Mesenchymal stem cell (in vitro differentiated cells and primary cell): ENCODE results near the gene TEC.
"Not testable (repeated sequence)": the region's sequence is repeated elsewhere in the genome, so short reads cannot be mapped to it uniquely, and the experiment has no call there.

ENCODE experiments used
- DNase-seq: peaks from one replicate; pipeline ENCODE4 v3.0.0-alpha.2; 2013
- H2AFZ ChIP-seq: one replicate; pipeline ENCODE4 v1.6.1; 2013; ENCODE audit warnings: low read depth, mild to moderate bottlenecking, control low read depth, inconsistent platforms, low read length, moderate library complexity
- H2AK5ac ChIP-seq: 2 replicates; pipeline ENCODE4 v1.6.1; 2013; ENCODE audit warnings: low read length, moderate library complexity, mild to moderate bottlenecking, inconsistent platforms; ENCODE audit not compliant: severe bottlenecking
- H2BK120ac ChIP-seq: one replicate; pipeline ENCODE4 v1.6.1; 2013; ENCODE audit warnings: low read depth, mild to moderate bottlenecking, inconsistent platforms, low read length, moderate library complexity
- H2BK12ac ChIP-seq, 2 experiments: one replicate each; pipeline ENCODE4 v1.6.1; 2013; ENCODE audit warnings: inconsistent platforms in 2 of 2, low read length in 2 of 2, mild to moderate bottlenecking in 2 of 2, moderate library complexity in 2 of 2, control low read depth in 1 of 2
- H2BK15ac ChIP-seq: one replicate; pipeline ENCODE4 v1.6.1; 2013; ENCODE audit warnings: mild to moderate bottlenecking, low read depth, inconsistent platforms; ENCODE audit not compliant: poor library complexity, severe bottlenecking
- H2BK5ac ChIP-seq: 2 replicates; pipeline ENCODE4 v1.6.1; 2013; ENCODE audit warnings: low read depth, mild to moderate bottlenecking, low read length, control low read depth, inconsistent platforms; ENCODE audit not compliant: poor library complexity, severe bottlenecking
- H3K14ac ChIP-seq, 2 experiments: one replicate each; pipeline ENCODE4 v1.6.1; 2013; ENCODE audit warnings: inconsistent platforms in 2 of 2, low read length in 2 of 2, control low read depth in 1 of 2, mild to moderate bottlenecking in 1 of 2, moderate library complexity in 1 of 2
- H3K18ac ChIP-seq, 2 experiments: one replicate each; pipeline ENCODE4 v1.6.1; 2013; ENCODE audit warnings: inconsistent platforms in 2 of 2, low read length in 2 of 2, control low read depth in 1 of 2, low read depth in 1 of 2, mild to moderate bottlenecking in 1 of 2
- H3K23ac ChIP-seq, 2 experiments: one replicate each; pipeline ENCODE4 v1.6.1; 2013; ENCODE audit warnings: inconsistent platforms in 2 of 2, low read length in 2 of 2, mild to moderate bottlenecking in 2 of 2, moderate library complexity in 2 of 2, control low read depth in 1 of 2
- H3K27ac ChIP-seq: 2 replicates; pipeline ENCODE4 v1.5.1; 2013; ENCODE audit warnings: mild to moderate bottlenecking, moderate library complexity, low read length, control low read depth, inconsistent platforms; ENCODE audit not compliant: poor library complexity, severe bottlenecking
- H3K27me3 ChIP-seq, 2 experiments: 2 replicates each; pipeline versions ENCODE4 v1.6.1 to v1.7.0; 2013; ENCODE audit warnings: low read length in 2 of 2, mild to moderate bottlenecking in 2 of 2, moderate library complexity in 2 of 2, control low read depth in 1 of 2, inconsistent platforms in 1 of 2; ENCODE audit not compliant: control insufficient read depth in 1 of 2, insufficient read depth in 1 of 2
- H3K36me3 ChIP-seq, 2 experiments: 2 replicates each; pipeline versions ENCODE4 v1.6.1 to v1.7.0; 2013; ENCODE audit warnings: low read length in 2 of 2, control low read depth in 1 of 2, inconsistent platforms in 1 of 2, low read depth in 1 of 2, mild to moderate bottlenecking in 1 of 2; ENCODE audit not compliant: insufficient read depth in 2 of 2, control insufficient read depth in 1 of 2
- H3K4ac ChIP-seq, 2 experiments: one replicate each; pipeline ENCODE4 v1.6.1; 2013; ENCODE audit warnings: inconsistent platforms in 2 of 2, low read length in 2 of 2, mild to moderate bottlenecking in 2 of 2, moderate library complexity in 2 of 2, control low read depth in 1 of 2, low read depth in 1 of 2
- H3K4me1 ChIP-seq: 2 replicates; pipeline ENCODE4 v1.6.1; 2013; ENCODE audit warnings: low read depth, low read length, control low read depth; ENCODE audit not compliant: control insufficient read depth, insufficient read depth
- H3K4me2 ChIP-seq: 2 replicates; pipeline ENCODE4 v1.6.1; 2013; ENCODE audit warnings: low read length, mild to moderate bottlenecking, inconsistent platforms; ENCODE audit not compliant: poor library complexity, severe bottlenecking
- H3K4me3 ChIP-seq, 2 experiments: 2 replicates each; pipeline versions ENCODE4 v1.5.1 to v1.7.0; 2013; ENCODE audit warnings: low read length in 2 of 2, mild to moderate bottlenecking in 2 of 2, control low read depth in 1 of 2, low read depth in 1 of 2; ENCODE audit not compliant: insufficient read depth in 1 of 2
- H3K79me1 ChIP-seq: replicated peaks from 2 replicates; pipeline ENCODE4 v1.6.1; 2013; ENCODE audit warnings: mild to moderate bottlenecking, control low read depth, low read length, inconsistent platforms; ENCODE audit not compliant: poor library complexity, severe bottlenecking
- H3K9ac ChIP-seq: 2 replicates; pipeline ENCODE4 v1.7.0; 2013; ENCODE audit warnings: mild to moderate bottlenecking, low read length, moderate library complexity
- H3K9me3 ChIP-seq: 2 replicates; pipeline ENCODE4 v1.7.0; 2013; ENCODE audit warnings: mild to moderate bottlenecking, low read length; ENCODE audit not compliant: control insufficient read depth
- H4K8ac ChIP-seq: one replicate; pipeline ENCODE4 v1.6.1; 2013; ENCODE audit warnings: inconsistent platforms, mild to moderate bottlenecking, low read length, moderate library complexity
- H4K91ac ChIP-seq: one replicate; pipeline ENCODE4 v1.6.1; 2013; ENCODE audit warnings: mild to moderate bottlenecking, low read length, inconsistent platforms
- WGBS: methylation state at CpG from one replicate; pipeline ENCODE4 v1.1.7; 2013; ENCODE audit warnings: mixed read lengths; 5-methylcytosine and 5-hydroxymethylcytosine counted together

The TEC gene

DNA sequence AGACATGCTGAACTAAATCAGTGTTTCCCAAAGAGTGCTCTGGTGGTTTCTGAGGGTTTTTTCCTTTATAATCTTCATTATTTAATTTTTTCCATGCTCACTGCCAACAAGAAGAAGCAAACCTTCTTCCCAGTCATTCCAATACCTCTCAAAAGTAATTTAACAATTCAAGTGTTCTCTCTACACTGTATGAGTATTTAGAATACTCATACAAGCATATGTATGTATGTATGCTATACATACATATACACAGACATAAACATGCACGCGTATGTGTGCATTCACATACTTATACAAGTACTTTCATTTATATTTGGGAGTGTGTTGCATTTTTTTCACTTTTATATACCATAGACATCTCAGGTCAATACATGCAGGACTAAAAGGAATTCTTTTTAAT lies 81.2 kb downstream of the TEC start:
- DNase-seq: no peak
- Histone ChIP-seq H2BK12ac (no peak overlapping the region), H3K9me3 (no peaks in the 10 kb centered on the region), H3K23ac (no peak overlapping the region), H3K4ac (no peak overlapping the region), H4K91ac (no peak overlapping the region), H3K14ac (no peak overlapping the region), H2BK15ac (no peak overlapping the region), H4K8ac (no peak overlapping the region), H3K4me3 (no peak overlapping the region), H3K4me2 (no peak overlapping the region), H3K4me1 (peaks cover 4% of the 10 kb centered on the region), H2AFZ (no peak overlapping the region), H3K27ac (no peak overlapping the region), H2AK5ac (no peak overlapping the region), H3K9ac (no peak overlapping the region), H2BK5ac (no peak overlapping the region), H3K79me1 (peaks cover 8% of the 10 kb centered on the region), H3K27me3 (no peaks in the 10 kb centered on the region), H3K18ac (no peak overlapping the region), H2BK120ac (no peak overlapping the region), H3K36me3 (no peaks in the 10 kb centered on the region)
- WGBS: no CpG with 5 or more reads among the region's 2 CpGs

DNA sequence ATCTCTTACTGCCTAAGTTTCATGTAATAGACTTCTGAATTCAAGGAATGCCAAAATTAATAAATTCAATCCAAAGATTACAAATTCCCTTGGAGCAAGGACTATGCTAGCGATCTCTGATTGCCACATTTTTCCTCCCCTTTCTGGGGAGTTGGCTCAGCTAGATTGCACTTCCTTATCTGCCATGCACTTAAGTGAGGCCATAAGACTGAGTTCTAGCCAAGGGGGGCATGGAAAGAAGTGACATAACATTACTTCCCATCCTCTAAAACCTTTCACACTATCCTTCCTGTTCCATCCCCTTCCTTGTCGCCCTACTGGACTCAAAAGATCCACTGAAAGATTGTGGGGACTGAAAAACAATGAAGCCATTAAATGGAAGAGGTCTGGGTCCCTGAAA lies 81.8 kb downstream of the TEC start:
- H2BK120ac ChIP-seq: no peak overlapping the region
- no peak for DNase-seq
- H3K4me2 ChIP-seq: no peak overlapping the region
- no peaks in the 10 kb centered on the region for H3K36me3 ChIP-seq
- H2BK15ac ChIP-seq: no peak overlapping the region
- H3K79me1 ChIP-seq: peaks cover 11% of the 10 kb centered on the region
- no peak overlapping the region for H3K4ac ChIP-seq
- no peak overlapping the region for H3K14ac ChIP-seq
- no peak overlapping the region for H3K18ac ChIP-seq
- no peak overlapping the region for H3K9ac ChIP-seq
- no peak overlapping the region for H3K23ac ChIP-seq
- H2BK12ac ChIP-seq: no peak overlapping the region
- H4K91ac ChIP-seq: no peak overlapping the region
- H3K27me3 ChIP-seq: no peaks in the 10 kb centered on the region
- H3K27ac ChIP-seq: no peak overlapping the region
- no peak overlapping the region for H3K4me3 ChIP-seq
- H2BK5ac ChIP-seq: no peak overlapping the region
- H3K9me3 ChIP-seq: no peaks in the 10 kb centered on the region
- no peak overlapping the region for H2AFZ ChIP-seq
- WGBS: 35% methylated on average over 2 of the region's 2 CpGs
- H3K4me1 ChIP-seq: peaks cover 4% of the 10 kb centered on the region
- no peak overlapping the region for H4K8ac ChIP-seq
- H2AK5ac ChIP-seq: no peak overlapping the region

DNA sequence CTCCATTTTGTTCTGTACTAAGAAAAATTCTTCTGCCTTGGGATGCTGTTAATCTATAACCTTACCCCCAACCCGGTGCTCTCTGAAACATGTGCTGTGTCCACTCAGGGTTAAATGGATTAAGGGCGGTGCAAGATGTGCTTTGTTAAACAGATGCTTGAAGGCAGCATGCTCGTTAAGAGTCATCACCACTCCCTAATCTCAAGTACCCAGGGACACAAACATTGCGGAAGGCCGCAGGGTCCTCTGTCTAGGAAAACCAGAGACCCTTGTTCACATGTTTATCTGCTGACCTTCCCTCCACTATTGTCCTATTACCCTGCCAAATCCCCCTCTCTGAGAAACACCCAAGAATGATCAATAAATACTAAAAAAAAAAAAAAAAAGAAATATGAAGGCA lies 82.6 kb downstream of the TEC start:
- H2BK5ac ChIP-seq, H4K91ac ChIP-seq, H3K27ac ChIP-seq, H3K18ac ChIP-seq, H3K27me3 ChIP-seq, H3K23ac ChIP-seq, H3K4me1 ChIP-seq, H2BK12ac ChIP-seq, H2BK15ac ChIP-seq, H2AFZ ChIP-seq, H3K4me3 ChIP-seq, H2BK120ac ChIP-seq, H4K8ac ChIP-seq, H3K36me3 ChIP-seq, H3K9ac ChIP-seq, H2AK5ac ChIP-seq, H3K4me2 ChIP-seq, H3K4ac ChIP-seq, DNase-seq, H3K9me3 ChIP-seq, H3K14ac ChIP-seq: not testable (repeated sequence)
- H3K79me1 ChIP-seq: peaks cover 10% of the 10 kb centered on the region
- 43% methylated on average over 2 of the region's 5 CpGs for WGBS

DNA sequence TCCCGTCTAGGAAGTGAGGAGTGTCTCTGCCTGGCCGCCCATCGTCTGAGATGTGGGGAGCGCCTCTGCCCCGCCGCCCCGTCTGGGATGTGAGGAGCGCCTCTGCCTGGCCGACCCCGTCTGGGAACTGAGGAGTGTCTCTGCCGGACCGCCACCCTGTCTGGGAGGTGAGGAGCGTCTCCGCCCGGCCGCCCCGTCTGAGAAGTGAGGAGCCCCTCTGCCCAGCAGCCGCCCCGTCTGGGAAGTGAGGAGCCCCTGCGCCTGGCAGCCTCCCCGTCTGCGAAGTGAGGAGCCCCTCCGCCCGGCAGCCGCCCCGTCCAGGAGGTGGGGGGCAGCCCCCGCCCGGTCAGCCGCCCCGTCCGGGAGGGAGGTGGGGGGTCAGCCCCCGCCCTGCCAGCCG lies 83.2 kb downstream of the TEC start:
- 92% methylated on average over 29 of the region's 33 CpGs for WGBS
- H3K79me1 ChIP-seq: peaks cover 10% of the 10 kb centered on the region
- H4K8ac ChIP-seq: not testable (repeated sequence)

More for the DNA sequence above, 83.2 kb downstream of the TEC start:
- H3K27me3 ChIP-seq, H3K4me3 ChIP-seq, H3K27ac ChIP-seq, H2BK5ac ChIP-seq, H4K91ac ChIP-seq, H2BK120ac ChIP-seq, H3K18ac ChIP-seq, H2BK15ac ChIP-seq, H3K4ac ChIP-seq, H3K14ac ChIP-seq, DNase-seq, H2BK12ac ChIP-seq, H3K36me3 ChIP-seq, H3K9me3 ChIP-seq, H3K9ac ChIP-seq, H3K23ac ChIP-seq, H3K4me1 ChIP-seq, H2AK5ac ChIP-seq, H2AFZ ChIP-seq, H3K4me2 ChIP-seq: not testable (repeated sequence)
